Stomach (tissue), 9 donors: ENCODE results near the gene OBSL1. TPM values are rescaled to one million over a fixed set of nuclear protein-coding genes. Genes with fewer than 3 reads are reported as not detected.

Experiments
- DNase-seq, 2 donors: peaks; one replicate each; pipeline versions ENCODE4 v3.0.0 to v3.0.0-alpha.2; 2013 to 2019
- H3K27ac ChIP-seq, 5 donors: fragments of 200-600 bp in 4 of 5; sonication (generic) in 4 of 5; one replicate each; pipeline ENCODE4 v1.5.1; 2013 to 2019; ENCODE audit warnings: mild to moderate bottlenecking in 1 of 5, moderate library complexity in 1 of 5
- H3K27me3 ChIP-seq, 3 donors: fragments of 200-600 bp; sonication (generic); one replicate each; pipeline ENCODE4 v1.5.1; 2017 to 2019; ENCODE audit warnings: mixed run types in 1 of 3
- H3K36me3 ChIP-seq, 4 donors: fragments of 200-600 bp; sonication (generic); 1 replicate in 3 of 4; 2 replicates in 1 of 4; pipeline ENCODE4 v1.5.1; 2016 to 2019
- H3K4me1 ChIP-seq, 4 donors: fragments of 200-600 bp; sonication (generic); one replicate each; pipeline ENCODE4 v1.5.1; 2016 to 2019
- H3K4me3 ChIP-seq, 4 donors: fragments of 200-600 bp; sonication (generic) in 3 of 4; one replicate each; pipeline ENCODE4 v1.5.1; 2016 to 2019; ENCODE audit warnings: mild to moderate bottlenecking in 1 of 4
- H3K9me3 ChIP-seq, 4 donors: fragments of 200-600 bp; sonication (generic); one replicate each; pipeline ENCODE4 v1.5.1; 2016 to 2019
- EP300 ChIP-seq: sonication (generic); formaldehyde crosslinking; IDR thresholded peaks from one replicate; pipeline ENCODE4 v1.6.1; 2017; ENCODE audit warnings: antibody characterized with exemption
- POLR2A ChIP-seq, 4 donors: fragments of 450-650 bp; IDR thresholded peaks; one replicate each; pipeline ENCODE4 v1.6.1; 2016; ENCODE audit warnings: antibody characterized with exemption in 4 of 4, control low read depth in 2 of 4, mild to moderate bottlenecking in 1 of 4, moderate library complexity in 1 of 4
- POLR2AphosphoS5 ChIP-seq, 3 donors: sonication (generic); formaldehyde crosslinking; IDR thresholded peaks; one replicate each; pipeline ENCODE4 v1.6.1; 2016; ENCODE audit warnings: antibody characterized with exemption in 3 of 3
- WGBS, 5 donors: extraction: QIAGEN DNeasy Blood & Tissue Kit in 3 of 5; methylation state at CpG; one replicate each; pipeline versions ENCODE4 v1.1.5 to v1.1.7; 2013 to 2018; 5-methylcytosine and 5-hydroxymethylcytosine counted together
- intact Hi-C: fragments of 100-400 bp; cut with DNase I; formaldehyde crosslinking; loops from one replicate; pipeline ENCODE4 v1.15.1; 2023; ENCODE audit warnings: low total_unique reads
- polyA plus RNA-seq, 3 donors: library from polyadenylated mRNA; stranded (reverse); fragments of 200-250 nt; gene quantifications; one replicate each; pipeline ENCODE4 v1.2.3, GENCODE V29; 2013
- small RNA-seq, 4 donors: library from RNA; depleted of rRNA; stranded (forward); fragments of <200 nt; gene quantifications; one replicate each; pipeline ENCODE3, GENCODE V24; 2016
- total RNA-seq, 5 donors: library from RNA; depleted of rRNA; stranded (reverse); fragments of >200 nt; gene quantifications; one replicate each; pipeline versions ENCODE4 v1.1.0 to v1.2.3, GENCODE V29; 2014 to 2016
- TF ChIP-seq, protein P1 (sequence below), 7 experiments: fragments of 450-650 bp in 4 of 7; fragments of 200-600 bp in 3 of 7; sonication (generic) in 3 of 7; IDR thresholded peaks; one replicate each; pipeline ENCODE4 v1.5.1; 2016 to 2019; ENCODE audit warnings: antibody characterized with exemption in 7 of 7, control low read depth in 2 of 7, mild to moderate bottlenecking in 1 of 7
- donor health status: healthy with polysubstance abuse.
- donor health status: Bipolar disorder and iron deficiency.
- donor health status: healthy.

OBSL1 gene
- total and polyA plus RNA-seq, 8 donors = 19.8 to 62.1 (median 41.5) TPM

DNA sequence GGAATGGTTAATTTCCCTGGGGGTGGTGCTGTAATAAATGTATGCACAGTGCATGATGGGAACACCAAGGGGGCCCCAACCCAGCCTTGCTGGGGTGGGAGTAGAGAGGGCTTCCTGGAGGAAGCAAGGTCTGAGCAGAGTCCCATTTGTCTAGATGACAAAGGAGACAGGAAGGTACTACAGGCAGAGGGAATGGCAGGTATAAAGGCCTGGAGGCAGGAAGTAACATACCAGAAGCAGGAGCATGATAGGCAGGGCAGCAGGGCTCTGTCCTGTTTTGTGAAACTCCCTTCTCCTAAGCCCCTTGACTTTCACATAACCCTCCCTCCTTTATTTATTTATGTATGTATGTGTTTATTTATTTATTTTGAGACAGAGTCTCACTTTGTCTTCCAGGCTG lies 68.7 kb downstream of the OBSL1 start:
- Histone ChIP-seq H3K4me1 (peaks cover 9 to 27% (median 26%) of the 10 kb centered on the region in 4 donors), H3K4me3 (no peak overlapping the region), H3K36me3 (peaks cover 30 to 67% (median 62%) of the 10 kb centered on the region in 4 donors), H3K27ac (no peak overlapping the region), H3K27me3 (peaks cover 0 to 3% (median 0%) of the 10 kb centered on the region in 3 donors), H3K9me3 (no peaks in the 10 kb centered on the region)
- TF ChIP-seq EP300 (no peak), POLR2A (IDR thresholded peaks at IDR 0.05) (no peak), POLR2AphosphoS5 (IDR thresholded peaks at IDR 0.05) (no peak)
- TF ChIP-seq, protein P1, sequence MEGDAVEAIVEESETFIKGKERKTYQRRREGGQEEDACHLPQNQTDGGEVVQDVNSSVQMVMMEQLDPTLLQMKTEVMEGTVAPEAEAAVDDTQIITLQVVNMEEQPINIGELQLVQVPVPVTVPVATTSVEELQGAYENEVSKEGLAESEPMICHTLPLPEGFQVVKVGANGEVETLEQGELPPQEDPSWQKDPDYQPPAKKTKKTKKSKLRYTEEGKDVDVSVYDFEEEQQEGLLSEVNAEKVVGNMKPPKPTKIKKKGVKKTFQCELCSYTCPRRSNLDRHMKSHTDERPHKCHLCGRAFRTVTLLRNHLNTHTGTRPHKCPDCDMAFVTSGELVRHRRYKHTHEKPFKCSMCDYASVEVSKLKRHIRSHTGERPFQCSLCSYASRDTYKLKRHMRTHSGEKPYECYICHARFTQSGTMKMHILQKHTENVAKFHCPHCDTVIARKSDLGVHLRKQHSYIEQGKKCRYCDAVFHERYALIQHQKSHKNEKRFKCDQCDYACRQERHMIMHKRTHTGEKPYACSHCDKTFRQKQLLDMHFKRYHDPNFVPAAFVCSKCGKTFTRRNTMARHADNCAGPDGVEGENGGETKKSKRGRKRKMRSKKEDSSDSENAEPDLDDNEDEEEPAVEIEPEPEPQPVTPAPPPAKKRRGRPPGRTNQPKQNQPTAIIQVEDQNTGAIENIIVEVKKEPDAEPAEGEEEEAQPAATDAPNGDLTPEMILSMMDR (IDR thresholded peaks at IDR 0.05) = no peak
- intact Hi-C loops = no loop called here
- DNase-seq = no peak

DNA sequence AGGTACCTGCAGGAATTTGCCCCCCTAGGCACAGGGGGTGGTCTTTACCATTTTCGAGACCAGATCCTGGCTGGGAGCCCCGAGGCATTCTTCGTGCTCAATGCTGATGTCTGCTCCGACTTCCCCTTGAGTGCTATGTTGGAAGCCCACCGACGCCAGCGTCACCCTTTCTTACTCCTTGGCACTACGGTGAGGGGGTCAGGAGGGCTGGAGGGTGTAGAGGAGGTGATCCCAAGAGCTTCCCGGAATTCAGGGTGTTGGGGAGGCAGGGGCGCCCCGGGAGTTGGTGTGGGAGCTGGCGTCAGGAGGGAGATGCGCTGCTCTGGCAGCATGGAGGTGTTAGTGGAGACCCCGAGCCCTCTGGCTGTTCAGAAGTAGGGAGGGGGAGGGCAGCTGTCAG lies 69.5 kb downstream of the OBSL1 start:
- Histone ChIP-seq H3K9me3 (no peaks in the 10 kb centered on the region), H3K36me3 (peaks cover 28 to 59% (median 56%) of the 10 kb centered on the region in 4 donors), H3K4me1 (peaks cover 17 to 35% (median 34%) of the 10 kb centered on the region in 4 donors), H3K4me3 (no peak overlapping the region), H3K27ac (no peak overlapping the region), H3K27me3 (peaks cover 0 to 10% (median 6%) of the 10 kb centered on the region in 3 donors)
- DNase-seq = no peak
- intact Hi-C loops = no loop called here
- no peak for TF ChIP-seq POLR2A (IDR thresholded peaks at IDR 0.05)
- TF ChIP-seq POLR2AphosphoS5 (IDR thresholded peaks at IDR 0.05) = no peak
- no peak for TF ChIP-seq EP300
- TF ChIP-seq, protein P1 (IDR thresholded peaks at IDR 0.05) = no peak
- 90 to 97% (median 94%) methylated on average over 14 of the region's 14 CpGs for WGBS, 5 donors

Small RNA genes within 50 kb of the gene (small RNA-seq; reads per million reads assigned to genes)
- gene MIR3132 (0 reads per million in 4 donors), gene RN7SKP213 (0 reads per million in 4 donors)

Other genes with a start within 250 kb of the OBSL1 start
- gene RESP18, start 238.8 kb downstream of the OBSL1 start, total RNA-seq = not detected
- gene RESP18, start 238.8 kb downstream of the OBSL1 start, polyA plus RNA-seq = not detected
- 100 to 1,000 TPM in 1 of 5 donors, 10 to 100 TPM in 4; 32.7 to 147 (median 46.4) TPM for gene DNPEP, start 183.6 kb downstream of the OBSL1 start, total RNA-seq
- gene DNPEP, start 183.6 kb downstream of the OBSL1 start, polyA plus RNA-seq = 100 to 1,000 TPM in 2 of 3 donors, 10 to 100 TPM in 1; 69.2 to 114 (median 105) TPM
- gene DES, start 153.2 kb downstream of the OBSL1 start, total RNA-seq = 1,000 to 10,000 TPM; 1,078 to 5,539 (median 2,913) TPM
- 100 to 1,000 TPM; 122 to 803 (median 204) TPM for gene DES, start 153.2 kb downstream of the OBSL1 start, polyA plus RNA-seq
- 100 to 1,000 TPM in 1 of 5 donors, 10 to 100 TPM in 3, 1 to 10 TPM in 1; 7.4 to 106 (median 30.4) TPM for gene SPEG, start 136.7 kb downstream of the OBSL1 start, total RNA-seq
- gene SPEG, start 136.7 kb downstream of the OBSL1 start, polyA plus RNA-seq = 10 to 100 TPM in 1 of 3 donors, 1 to 10 TPM in 2; 9.8 to 65.1 (median 9.9) TPM
- gene GMPPA, start 72.6 kb downstream of the OBSL1 start, total RNA-seq = 100 to 1,000 TPM in 1 of 5 donors, 10 to 100 TPM in 4; 16.5 to 185 (median 24.2) TPM
- 10 to 100 TPM; 29.9 to 84.8 (median 58.2) TPM for gene GMPPA, start 72.6 kb downstream of the OBSL1 start, polyA plus RNA-seq
- 10 to 100 TPM in 1 of 5 donors, 1 to 10 TPM in 1, not detected in 3; 2.0 to 11.0 TPM for gene ASIC4, start 57.1 kb downstream of the OBSL1 start, total RNA-seq
- gene ASIC4, start 57.1 kb downstream of the OBSL1 start, polyA plus RNA-seq = not detected
- gene CHPF, start 27.7 kb downstream of the OBSL1 start, total RNA-seq = 100 to 1,000 TPM in 1 of 5 donors, 10 to 100 TPM in 4; 28.0 to 119 (median 83.4) TPM
- gene CHPF, start 27.7 kb downstream of the OBSL1 start, polyA plus RNA-seq = 10 to 100 TPM; 10.8 to 32.9 (median 27.2) TPM
- gene TMEM198, start 27.5 kb downstream of the OBSL1 start, total RNA-seq = 1 to 10 TPM in 2 of 5 donors, under 1 TPM in 1, not detected in 2; 0.92 to 7.5 (median 2.7) TPM
- gene TMEM198, start 27.5 kb downstream of the OBSL1 start, polyA plus RNA-seq = 1 to 10 TPM; 1.4 to 4.7 (median 2.1) TPM
- 1 to 10 TPM in 1 of 5 donors, not detected in 4; 1.8 TPM for gene INHA, start 771 bp upstream of the OBSL1 start, total RNA-seq
- under 1 TPM in 1 of 3 donors, not detected in 2; 0.63 TPM for gene INHA, start 771 bp upstream of the OBSL1 start, polyA plus RNA-seq
- 10 to 100 TPM; 10.7 to 89.5 (median 17.1) TPM for gene STK11IP, start 26.3 kb upstream of the OBSL1 start, total RNA-seq
- gene STK11IP, start 26.3 kb upstream of the OBSL1 start, polyA plus RNA-seq = 10 to 100 TPM in 1 of 3 donors, 1 to 10 TPM in 2; 6.8 to 23.8 (median 6.9) TPM
- gene SLC4A3, start 56.1 kb upstream of the OBSL1 start, total RNA-seq = 10 to 100 TPM in 1 of 5 donors, 1 to 10 TPM in 2, under 1 TPM in 1, not detected in 1; 0.58 to 22.8 (median 1.9) TPM
- 1 to 10 TPM; 1.2 to 2.5 (median 1.6) TPM for gene SLC4A3, start 56.1 kb upstream of the OBSL1 start, polyA plus RNA-seq